HEK293T (cell line): ENCODE data around the gene LRRC7.

Source experiments
- ARNT ChIP-seq: fragments of 450-650 bp; IDR thresholded peaks from 2 replicates; pipeline ENCODE4 v1.6.1; 2017; ENCODE audit warnings: mild to moderate bottlenecking
- BHLHE40 ChIP-seq: fragments of 450-650 bp; IDR thresholded peaks from 2 replicates; pipeline ENCODE4 v1.6.1; 2016; ENCODE audit warnings: mild to moderate bottlenecking, moderate library complexity, borderline replicate concordance
- ELF4 ChIP-seq: fragments of 450-650 bp; IDR thresholded peaks from 2 replicates; pipeline ENCODE4 v1.6.1; 2017; ENCODE audit warnings: antibody characterized with exemption
- FOXA1 ChIP-seq: fragments of 450-650 bp; IDR thresholded peaks from 2 replicates; pipeline ENCODE4 v1.6.1; 2016; ENCODE audit warnings: mild to moderate bottlenecking
- L3MBTL2 ChIP-seq: fragments of 450-650 bp; conservative IDR thresholded peaks from 2 replicates; pipeline ENCODE4 v1.6.1; 2016; ENCODE audit warnings: mild to moderate bottlenecking
- SUZ12 ChIP-seq: fragments of 450-650 bp; IDR thresholded peaks from 2 replicates; pipeline ENCODE4 v1.6.1; 2016; ENCODE audit warnings: mild to moderate bottlenecking

- TF ChIP-seq FOXA1, result no peak
- TF ChIP-seq L3MBTL2, result no peak
- no peak for TF ChIP-seq ARNT
- no peak for TF ChIP-seq SUZ12
- no peak for TF ChIP-seq ELF4
- no peak for TF ChIP-seq BHLHE40
These were observed 435.6 kb downstream of the LRRC7 start for GRCh38 chr1:70003211-70003908.
